Hepatocyte (in vitro differentiated cells): ENCODE results near the gene TMEM131L.

Source experiments
- CTCF ChIP-seq: fragments of 200-600 bp; sonication (generic); IDR thresholded peaks from 2 replicates; pipeline ENCODE4 v1.5.1; 2016; ENCODE audit warnings: antibody characterized with exemption, mild to moderate bottlenecking; ENCODE audit not compliant: poor library complexity
- EZH2phosphoT487 ChIP-seq: fragments of 200-600 bp; sonication (generic); IDR thresholded peaks from one replicate; pipeline ENCODE4 v1.6.1; 2018; ENCODE audit warnings: antibody characterized with exemption, mild to moderate bottlenecking, low read depth, moderate library complexity; ENCODE audit not compliant: unreplicated experiment, severe bottlenecking

GRCh38 chr4:153579410-153579809 is 113.2 kb downstream of the TMEM131L start:
- no peak for TF ChIP-seq CTCF
- no peak for TF ChIP-seq EZH2phosphoT487
